GM12801 (cell line): ENCODE data around the gene SH3RF3.

Experiments used
- TF ChIP-seq, protein P1 (sequence below): IDR thresholded peaks from one replicate; pipeline ENCODE4 v1.5.1; 2011; ENCODE audit warnings: control low read depth; ENCODE audit not compliant: insufficient read length; ENCODE audit errors: extremely low read depth

SH3RF3 gene

DNA sequence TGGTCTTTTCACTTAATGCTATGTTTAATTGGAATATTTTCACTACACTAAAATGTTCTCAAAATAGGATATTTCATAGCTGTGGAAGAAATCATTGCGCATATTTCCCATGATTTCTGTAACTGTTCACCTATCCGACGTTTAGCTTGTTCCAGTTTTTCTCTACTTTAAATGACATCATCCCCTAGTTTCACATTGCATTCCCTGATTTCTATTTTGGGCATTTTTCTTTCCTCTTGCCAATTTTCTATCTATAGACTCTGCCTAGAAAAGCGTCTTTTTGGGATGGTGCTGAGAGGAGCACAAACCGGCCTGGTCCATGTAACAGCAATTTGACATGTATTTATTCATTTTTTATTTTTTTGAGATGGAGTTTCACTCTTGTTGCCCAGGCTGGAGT is 163.4 kb downstream of the SH3RF3 start:
- TF ChIP-seq, protein P1, sequence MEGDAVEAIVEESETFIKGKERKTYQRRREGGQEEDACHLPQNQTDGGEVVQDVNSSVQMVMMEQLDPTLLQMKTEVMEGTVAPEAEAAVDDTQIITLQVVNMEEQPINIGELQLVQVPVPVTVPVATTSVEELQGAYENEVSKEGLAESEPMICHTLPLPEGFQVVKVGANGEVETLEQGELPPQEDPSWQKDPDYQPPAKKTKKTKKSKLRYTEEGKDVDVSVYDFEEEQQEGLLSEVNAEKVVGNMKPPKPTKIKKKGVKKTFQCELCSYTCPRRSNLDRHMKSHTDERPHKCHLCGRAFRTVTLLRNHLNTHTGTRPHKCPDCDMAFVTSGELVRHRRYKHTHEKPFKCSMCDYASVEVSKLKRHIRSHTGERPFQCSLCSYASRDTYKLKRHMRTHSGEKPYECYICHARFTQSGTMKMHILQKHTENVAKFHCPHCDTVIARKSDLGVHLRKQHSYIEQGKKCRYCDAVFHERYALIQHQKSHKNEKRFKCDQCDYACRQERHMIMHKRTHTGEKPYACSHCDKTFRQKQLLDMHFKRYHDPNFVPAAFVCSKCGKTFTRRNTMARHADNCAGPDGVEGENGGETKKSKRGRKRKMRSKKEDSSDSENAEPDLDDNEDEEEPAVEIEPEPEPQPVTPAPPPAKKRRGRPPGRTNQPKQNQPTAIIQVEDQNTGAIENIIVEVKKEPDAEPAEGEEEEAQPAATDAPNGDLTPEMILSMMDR: no peak

DNA sequence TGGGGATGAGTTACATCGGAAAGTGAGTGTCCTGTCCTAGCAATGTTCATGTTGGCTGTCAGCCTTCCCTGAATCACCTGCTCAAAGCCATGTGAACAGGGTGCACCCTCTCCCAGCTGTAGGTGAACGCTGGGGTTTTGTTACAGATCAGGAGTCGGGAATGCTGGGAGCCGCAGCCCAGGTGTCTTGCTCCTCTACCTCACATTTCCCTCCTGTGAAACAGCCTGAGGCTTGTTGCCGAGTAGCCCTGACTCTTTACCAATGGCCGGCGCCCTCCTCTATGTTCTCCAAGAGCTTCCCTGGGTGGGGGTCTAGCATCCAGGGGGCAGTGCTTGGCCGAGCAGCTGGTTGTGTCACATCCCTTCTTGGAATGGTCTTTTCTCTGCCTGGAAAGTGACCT is 164.7 kb downstream of the SH3RF3 start:
- TF ChIP-seq, protein P1: no peak

DNA sequence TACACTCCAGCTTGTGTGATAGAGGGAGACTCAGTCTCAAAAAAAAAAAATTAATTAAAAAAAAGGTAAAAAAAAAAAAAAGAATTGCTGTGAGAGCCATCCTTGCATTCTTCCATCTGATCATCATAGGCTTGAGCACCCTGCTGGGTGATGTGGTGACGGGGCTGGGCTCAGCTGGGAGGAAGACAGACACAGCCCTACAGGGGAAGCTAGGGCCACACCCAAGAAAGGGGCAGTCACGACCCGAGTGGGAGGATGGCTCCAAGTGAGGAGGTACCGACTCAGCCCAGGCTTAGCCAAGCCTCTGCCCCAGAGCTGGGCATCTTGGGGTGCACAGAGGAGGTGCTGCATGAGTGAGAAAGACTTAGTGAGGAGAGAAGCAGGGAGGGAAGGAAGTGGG is 165.5 kb downstream of the SH3RF3 start:
- TF ChIP-seq, protein P1: no peak

DNA sequence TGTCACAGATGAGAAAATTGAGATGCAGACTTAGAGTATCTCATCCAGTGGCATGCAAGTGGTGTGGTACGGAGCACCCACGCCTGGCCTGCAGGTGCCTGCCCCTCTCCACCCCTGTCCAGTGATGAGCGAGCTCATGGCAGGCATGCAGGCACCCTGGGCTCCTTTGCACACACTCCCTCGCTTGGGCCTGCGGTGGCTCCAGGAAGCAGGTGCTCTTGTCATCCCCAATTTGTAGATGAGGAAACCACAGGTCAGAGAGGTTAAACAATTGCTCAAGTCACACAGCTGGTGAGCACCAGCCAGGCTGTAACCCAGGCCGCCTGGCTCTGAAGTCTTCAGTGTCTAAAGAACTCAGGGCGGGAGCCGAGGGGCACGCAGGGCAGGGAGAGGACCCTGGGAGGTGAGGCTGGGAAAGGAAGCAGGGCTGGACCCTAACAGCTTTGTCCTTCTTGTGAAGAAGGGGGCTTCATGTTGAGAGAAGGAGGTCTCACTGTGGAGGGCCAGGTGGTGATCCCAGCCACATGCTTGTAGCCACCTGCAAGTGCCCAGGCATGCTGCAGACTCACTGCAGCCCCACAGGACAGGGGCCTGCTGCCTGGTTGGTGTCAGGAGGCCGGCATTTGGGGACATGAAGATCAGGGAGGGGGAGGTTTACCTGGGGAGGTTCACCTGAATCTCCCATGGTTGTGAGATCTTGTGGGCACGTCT is 166.2 kb downstream of the SH3RF3 start:
- TF ChIP-seq, protein P1: no peak

DNA sequence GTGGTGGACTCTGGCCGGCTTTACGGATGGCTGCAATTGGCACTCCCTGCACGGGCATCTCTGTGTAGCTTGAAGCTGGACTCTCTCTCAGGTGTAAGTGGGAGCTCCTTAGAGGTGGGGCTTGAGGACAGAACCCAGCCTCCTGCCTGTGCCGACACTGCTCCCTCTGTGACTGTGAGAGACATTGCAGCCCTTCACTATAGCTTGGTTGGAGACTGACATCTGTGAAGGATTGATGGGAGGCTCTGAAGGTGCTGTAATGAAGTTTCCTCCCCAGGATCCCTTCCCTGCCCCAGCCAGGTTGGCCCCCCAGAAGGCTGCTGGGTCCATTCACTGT is 166.7 kb downstream of the SH3RF3 start:
- TF ChIP-seq, protein P1: no peak

DNA sequence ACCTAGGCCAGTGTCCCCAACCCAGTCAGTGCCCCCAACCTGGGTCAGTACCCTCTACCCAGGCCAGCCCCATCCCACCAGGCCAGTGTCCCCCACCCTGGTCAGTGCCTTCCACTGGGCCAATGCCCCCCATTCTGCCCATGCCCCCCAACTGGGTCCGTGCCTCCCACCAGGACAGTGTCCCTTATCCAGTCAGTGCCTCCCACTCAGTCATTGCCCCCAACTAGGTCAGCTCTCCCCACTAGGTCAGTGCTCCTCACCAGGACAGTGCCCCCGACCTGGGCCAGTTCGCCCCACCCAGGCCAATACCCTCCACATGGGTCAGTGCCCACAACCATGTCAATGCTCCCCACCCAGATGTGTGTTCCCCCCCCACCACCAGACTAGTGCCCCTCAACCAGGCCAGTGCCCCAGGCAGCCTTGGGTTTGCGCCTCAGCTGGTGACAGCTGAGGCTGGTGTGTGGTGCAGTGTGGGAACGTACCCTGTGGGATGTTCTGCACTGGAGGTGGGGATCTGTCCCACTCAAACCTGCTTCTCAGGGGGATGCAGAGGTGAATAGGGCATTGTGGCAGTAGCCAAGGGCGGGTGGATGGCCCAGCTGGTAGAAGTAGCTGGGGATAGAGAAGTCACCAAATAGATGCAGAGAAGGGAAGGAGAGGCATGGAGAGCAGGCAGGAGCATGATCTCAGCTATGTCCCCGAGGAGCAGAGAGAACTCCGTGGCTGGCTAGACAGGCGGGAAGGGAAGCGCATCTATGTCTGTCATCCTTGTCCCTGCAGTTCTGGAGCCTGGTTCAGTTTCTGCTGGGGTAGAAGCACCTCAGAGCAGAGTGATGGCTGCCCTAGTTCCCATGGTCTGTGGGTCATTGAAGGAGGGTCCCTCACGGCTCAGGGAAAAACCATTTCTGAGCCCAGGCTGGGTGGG is 168.8 kb downstream of the SH3RF3 start:
- TF ChIP-seq, protein P1: no peak

DNA sequence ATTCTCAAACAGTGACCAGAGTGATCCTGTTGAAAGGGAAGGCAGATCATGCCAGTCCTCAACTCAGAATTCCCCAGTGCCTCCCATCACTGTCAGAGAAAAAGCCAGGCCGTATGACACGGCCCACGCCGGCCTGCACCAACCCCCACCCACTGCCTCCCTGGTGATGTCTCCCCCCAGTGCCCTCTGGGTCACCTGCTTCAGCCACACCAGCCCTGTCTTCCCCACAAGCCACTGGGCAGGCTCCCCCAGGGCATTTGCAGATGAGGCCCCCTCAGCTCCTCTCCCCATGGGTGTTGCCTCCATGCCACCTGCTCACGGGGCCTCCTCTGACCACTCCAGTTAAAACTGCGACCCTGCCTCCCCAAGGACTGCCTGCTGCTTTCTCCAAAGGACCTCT is 169.8 kb downstream of the SH3RF3 start:
- TF ChIP-seq, protein P1: no peak
